Smooth muscle cell of trachea (primary cell): ENCODE measurements around the gene HYAL4. TPM values are rescaled to one million over a fixed set of nuclear protein-coding genes. Genes with fewer than 3 reads are reported as not detected.

ENCODE experiments used
- total RNA-seq: library from RNA; depleted of rRNA; stranded (reverse); fragments of >200 nt; gene quantifications from 2 replicates; pipeline ENCODE4 v1.2.1, GENCODE V29; 2014

Gene HYAL4
- total RNA-seq: 0.17 and 0.44 TPM in 2 replicates

DNA sequence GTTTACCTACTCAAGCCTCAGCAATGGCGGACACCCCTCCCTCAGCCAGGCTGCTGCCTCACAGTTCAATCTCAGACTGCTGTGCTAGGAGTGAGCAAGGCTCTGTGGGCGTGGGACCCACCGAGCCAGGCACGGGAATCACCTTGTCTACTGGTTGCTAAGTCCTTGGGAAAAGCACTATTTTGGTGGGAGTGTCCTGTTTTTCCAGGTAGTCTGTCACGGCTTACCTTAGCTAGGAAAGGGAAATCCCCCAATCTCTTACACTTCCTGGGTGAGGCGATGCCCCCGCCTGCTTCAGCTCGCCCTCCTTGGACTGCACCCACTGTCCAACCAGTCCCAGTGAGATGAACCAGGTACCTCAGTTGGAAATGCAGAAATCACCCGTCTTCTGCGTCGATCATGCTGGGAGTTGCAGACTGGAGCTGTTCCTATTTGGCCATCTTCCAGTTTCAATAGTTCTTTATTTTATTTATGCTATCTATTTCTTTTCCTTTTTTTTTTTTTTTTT, at the start of gene HYAL4:
TSS of gene HYAL4 (plus strand) at position 458 of the 508 bp plus-strand sequence. CDS start 23,105 bp downstream, outside the sequence.

DNA sequence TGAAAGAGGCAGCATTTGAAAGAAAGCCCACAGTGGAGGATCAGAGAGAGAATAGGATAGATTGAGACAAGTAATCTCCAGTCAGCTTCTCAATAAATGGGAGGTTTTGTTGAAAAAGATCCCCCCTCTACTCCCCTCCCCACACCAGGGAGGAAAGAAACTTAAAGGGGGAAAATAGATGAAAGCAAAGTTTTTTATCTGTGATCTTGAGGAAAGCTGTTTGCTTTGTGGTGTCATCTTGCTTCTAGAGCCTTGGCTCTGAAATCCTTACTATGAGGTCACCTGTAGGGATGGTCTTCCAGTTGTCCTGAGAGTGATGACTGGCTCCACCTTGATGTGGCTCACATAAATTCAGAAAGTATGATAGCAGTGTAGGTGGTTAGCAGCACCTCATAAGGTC, 80.0 kb downstream of the HYAL4 start, which contains the start of gene SPAM1:
TSS of gene SPAM1 (plus strand) at position 301 of the 400 bp plus-strand sequence. CDS start 28,330 bp downstream, outside the sequence.

Other genes starting within 250 kb of the HYAL4 start
- gene ASB15, start 243.3 kb upstream of the HYAL4 start, total RNA-seq: not detected in 2 replicates
- gene LMOD2, start 189.3 kb upstream of the HYAL4 start, total RNA-seq: not detected in 2 replicates
- gene WASL, start 96.2 kb upstream of the HYAL4 start, total RNA-seq: 11.7 and 16.9 TPM in 2 replicates
- not detected in 2 replicates for gene SPAM1, start 80.1 kb downstream of the HYAL4 start, total RNA-seq
- gene TMEM229A, start 187.9 kb downstream of the HYAL4 start, total RNA-seq: not detected in 2 replicates